8988T (cell line): ENCODE measurements around the gene ST3GAL3.
"Not testable (repeated sequence)": the region's sequence is repeated elsewhere in the genome, so short reads cannot be mapped to it uniquely, and the experiment has no call there.

Source experiments
- DNase-seq: peaks from one replicate; pipeline ENCODE4 v3.0.0; 2011

Gene ST3GAL3

DNA sequence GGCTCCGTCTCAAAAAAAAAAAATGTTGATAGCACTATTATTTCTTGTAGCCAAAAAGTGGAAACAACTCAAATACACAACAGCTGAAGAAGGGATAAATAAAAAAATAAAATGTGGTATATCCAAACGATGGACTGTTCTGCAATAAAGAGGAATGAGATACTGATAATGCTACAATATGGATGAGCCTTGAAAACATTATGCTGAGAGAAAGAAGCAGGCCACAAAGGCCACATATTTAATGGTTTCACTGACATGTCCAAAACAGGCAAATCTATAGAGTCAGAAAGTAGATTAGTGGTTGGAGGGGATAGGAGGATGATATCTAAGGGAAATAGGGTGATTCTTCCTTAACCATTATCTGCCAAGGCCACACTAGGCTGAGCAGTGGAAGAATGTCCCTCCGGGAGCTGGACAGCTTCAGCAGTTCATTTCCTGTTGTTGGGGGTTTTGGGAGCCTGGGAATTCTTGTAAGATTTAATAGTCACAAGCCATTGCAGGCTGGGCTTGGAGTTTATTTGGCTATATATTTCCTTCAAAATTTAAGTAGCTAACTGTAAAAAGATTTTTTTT, 53.5 kb downstream of the ST3GAL3 start:
- no peak for DNase-seq

DNA sequence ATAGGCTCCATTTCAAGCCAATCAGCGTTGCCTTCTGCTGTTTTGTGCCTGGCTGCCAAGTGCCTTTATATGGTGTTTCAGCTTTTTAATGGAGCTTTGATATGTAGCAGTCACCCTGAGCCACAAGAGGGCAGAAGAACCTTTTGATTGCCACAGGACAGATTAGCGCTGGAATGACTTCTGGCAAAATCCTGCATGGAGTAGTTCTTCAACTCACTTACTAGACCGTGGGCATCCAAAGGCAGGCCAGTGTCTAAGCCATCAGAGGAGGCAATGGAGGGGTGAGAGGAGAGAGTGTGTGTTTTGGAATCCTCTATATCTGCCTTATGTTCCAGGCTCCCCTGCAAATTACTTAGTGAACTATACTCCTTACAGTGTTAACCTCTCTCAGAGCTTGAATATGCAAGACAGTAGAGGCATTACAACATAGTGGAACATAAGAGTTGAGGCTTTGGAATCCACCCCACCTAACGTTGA, 56.2 kb downstream of the ST3GAL3 start:
- DNase-seq: peak; percentile 33

DNA sequence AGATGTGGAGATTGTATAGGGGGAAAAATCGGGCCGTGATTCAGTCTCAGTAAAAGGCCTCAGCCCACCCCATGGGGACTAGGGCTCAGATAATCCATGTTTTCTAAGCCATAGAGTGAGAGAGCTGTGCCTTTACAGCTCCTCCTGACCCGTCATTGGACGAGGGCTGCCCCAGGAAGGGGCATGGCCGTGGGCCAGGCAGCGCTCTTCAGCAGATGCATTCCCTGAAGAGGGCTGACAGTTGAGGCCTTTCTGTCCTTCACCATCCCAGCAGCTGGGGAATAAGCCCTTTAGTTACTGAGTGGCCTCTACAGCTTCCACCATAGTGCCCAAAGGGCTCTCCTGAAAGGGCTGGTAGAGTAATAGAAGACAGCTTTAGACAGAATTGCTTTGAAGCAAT, 57.2 kb downstream of the ST3GAL3 start:
- DNase-seq: no peak

DNA sequence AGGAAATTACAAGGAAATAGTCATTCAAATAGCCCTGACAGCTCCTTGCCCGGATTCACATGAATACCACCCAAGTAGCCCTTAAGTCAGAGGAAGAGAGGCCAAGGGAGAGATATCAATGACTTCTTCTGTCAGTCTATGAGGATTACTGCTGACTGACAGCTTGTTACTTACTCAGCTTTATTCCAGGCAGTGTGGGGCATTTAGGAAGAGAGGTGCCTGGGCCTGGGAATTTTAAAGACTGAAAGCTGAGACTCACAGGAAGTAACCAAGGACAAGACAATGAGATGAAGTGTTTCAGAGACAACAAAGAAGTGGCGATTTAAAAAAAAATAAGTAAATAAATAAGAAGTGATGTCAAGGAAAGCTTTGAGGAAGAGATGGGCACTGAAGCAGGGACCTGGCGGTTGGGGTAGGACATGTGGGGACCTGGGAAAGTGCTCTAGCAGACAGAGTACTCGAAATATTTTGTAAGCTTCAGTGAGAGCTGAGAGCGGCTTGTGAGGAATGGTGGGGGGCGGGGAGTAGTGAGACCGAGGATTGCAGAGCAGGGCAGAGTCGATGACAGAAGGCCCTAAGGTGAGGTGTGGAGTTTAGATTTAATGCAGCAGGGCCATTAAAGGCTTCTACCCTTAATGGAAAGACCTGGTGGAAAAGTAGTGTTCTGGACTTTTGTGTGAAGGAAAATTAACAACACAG, 58.9 kb downstream of the ST3GAL3 start:
- DNase-seq: no peak

DNA sequence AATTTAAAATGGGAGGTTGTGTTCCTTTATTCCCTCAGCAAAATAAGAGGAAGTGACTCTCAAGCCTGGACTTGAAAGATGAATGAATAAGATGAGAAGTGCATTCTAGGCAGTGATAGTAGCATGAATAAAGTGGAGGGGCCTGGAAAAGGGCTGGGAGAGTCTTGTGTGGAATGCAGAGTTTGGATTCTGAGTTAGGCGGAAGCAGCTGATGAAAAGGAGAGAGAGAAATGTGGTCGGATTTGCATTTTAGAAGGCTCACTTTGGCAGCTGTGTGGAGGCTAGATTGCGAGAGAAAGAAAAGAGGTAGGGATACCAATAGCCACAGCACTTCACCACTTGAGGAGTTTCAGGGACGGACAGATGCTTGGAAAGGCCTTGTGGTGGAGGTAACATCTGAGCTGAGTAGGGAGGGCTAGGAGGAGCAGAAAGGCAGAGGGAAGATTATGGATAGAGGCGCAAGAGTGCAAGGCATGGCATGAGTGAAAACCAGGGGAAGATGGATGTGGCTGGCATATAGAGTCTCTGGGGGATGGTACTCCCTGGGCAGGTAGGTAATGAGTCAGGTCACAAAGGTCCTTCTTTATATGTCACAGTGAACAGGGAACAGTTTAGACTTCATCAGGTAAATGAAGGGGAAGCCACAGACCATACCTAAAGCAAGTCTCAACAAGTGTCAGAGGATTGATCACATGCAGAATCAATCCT, 59.6 kb downstream of the ST3GAL3 start:
- no peak for DNase-seq

DNA sequence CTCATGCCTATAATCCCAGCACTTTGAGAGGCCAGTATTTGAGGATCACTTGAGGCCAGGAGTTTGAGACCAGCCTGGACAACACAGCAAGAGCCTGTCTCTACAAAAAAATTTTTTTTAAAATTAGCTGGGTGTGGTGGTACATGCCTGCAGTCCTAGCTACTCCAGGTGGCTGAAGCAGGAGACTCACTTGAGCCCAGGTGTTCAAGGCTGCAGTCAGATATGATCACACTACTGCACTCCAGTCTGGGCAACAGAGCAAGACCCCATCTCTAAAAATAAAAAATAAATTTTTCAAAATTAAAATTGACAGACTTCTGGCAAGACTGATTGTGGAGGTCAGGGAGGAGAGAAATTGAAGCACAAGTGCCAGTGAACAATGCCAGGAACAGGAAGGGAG, 60.8 kb downstream of the ST3GAL3 start:
- no peak for DNase-seq

DNA sequence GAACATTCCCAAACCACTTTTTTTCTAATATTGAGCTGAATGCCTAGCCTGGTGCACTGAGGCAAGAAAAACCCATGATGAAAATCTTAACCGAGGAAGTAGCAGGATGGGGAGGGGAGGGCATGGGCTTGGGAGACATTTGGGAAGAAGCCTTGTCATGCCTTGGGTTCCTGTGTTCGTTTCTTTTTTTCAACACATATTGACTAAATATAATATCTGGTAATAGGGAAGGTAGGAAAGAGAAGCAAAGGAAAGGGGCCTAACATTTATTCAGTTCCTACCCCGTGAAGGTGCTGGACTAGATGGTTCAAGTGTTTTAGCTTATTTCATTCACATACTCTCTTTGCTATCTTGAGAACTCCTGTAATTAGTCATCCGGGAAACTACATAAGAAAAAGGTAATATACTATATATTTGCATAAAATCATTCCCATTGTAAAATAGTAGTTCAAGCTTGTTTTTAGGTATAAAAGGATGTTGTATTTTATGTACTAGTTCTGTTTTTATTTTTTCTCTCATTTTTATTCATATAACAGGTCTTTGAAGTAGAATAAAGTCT, 62.1 kb downstream of the ST3GAL3 start:
- no peak for DNase-seq

DNA sequence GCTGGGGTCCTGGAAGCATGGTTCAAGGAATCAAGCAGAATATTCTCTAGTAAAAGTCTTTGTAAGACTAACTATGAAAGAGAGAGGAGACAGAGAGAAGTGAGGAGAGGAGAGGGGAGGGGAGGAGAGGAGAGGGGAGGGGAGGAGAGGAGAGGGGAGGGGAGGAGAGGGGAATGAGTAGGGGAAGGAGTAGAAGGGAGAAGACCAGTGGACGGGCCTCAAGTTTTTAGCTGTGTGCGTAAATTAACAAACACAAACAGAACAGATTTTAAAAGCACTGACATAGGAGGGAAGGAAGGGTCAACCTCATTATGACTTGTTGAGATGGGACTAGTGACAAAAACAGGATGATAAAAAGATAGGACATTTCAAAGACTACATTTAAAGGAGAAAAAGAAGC, 62.8 kb downstream of the ST3GAL3 start:
- no peak for DNase-seq

DNA sequence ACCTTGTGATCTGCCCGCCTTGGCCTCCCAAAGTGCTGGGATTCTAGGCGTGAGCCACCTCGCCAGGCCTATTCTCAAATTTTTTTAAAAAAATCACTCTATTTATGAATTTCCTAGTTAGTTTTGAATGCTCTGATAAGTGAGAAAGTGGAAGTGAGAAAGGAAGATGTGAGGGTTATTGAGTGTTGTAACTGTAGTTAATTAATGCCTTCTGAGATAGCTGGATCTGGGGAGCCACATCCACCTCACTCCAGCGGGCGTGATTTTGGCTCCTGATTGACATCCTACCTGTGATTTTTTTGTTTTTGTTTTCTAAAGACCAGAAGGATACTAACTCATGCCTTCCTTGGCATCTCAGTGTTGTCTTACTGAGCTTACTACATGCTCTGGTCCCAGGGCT, 65.6 kb downstream of the ST3GAL3 start:
- DNase-seq: no peak

DNA sequence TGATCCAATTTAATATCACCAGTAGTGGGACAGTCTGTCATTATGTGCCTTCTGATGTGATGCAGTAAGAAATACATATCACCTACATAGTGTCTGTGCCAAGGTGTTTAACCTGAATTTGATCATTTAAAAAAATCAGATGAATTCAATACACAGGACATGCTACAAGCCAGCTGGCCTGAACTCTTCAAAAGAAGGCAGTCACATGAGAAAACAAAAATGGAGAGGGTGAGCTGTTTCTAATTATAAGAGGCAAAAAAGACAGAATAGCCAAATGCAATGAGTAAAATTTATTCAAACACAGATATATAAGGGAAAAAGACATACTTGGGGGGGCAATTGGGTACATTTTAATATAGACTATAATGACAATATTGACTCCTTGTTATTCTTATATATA, 66.5 kb downstream of the ST3GAL3 start:
- no peak for DNase-seq

DNA sequence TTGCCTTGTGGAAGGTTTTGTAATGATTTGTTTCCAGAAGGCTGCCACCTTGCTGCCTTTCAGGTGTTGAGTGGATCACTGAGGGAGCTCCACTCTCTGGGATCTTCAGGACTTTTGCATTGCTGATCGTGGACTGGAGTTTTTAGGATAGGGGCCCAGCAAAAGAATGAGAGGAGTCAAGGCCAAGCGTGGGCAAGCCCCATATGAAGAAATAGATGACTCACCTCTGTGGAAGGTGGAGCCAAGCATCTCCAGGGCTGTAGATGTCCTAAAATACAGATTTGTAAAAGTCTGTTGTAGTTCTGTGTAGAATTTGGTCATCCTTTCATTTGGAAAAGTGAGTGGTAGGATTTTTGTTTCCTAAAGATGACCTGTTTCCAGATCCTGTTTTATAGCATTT, 67.0 kb downstream of the ST3GAL3 start:
- no peak for DNase-seq

DNA sequence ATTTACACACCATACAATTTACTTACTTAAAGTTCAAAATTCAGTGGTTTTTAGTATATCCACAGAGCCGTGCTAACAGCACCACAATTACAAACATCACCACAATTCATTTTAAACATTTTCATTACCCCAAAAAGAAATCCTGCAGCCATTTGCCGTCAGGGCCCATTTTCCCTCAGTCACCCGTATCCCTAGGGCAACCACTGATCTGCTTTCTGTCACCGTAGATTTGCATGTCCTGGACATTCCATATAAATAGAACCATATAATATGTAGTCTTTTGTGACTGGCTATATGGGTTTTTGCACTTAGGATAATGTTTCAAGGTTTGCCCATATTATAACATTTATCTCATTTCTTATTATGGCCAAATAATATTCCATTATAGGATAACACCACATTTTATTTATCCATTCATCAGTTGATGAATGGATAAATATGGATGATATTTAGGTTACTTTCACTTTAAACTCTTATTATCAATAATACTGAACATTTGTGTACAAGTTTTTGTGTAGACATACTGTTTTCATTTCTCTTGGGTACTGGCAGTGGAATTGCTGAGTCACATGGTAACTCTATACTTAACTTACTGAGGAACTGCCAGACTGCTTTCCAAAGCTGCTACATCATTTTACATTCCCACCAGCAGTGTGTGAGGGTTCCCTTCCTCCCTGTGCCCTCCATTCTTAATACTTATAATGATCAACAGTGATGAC, 68.9 kb downstream of the ST3GAL3 start:
- DNase-seq: no peak

DNA sequence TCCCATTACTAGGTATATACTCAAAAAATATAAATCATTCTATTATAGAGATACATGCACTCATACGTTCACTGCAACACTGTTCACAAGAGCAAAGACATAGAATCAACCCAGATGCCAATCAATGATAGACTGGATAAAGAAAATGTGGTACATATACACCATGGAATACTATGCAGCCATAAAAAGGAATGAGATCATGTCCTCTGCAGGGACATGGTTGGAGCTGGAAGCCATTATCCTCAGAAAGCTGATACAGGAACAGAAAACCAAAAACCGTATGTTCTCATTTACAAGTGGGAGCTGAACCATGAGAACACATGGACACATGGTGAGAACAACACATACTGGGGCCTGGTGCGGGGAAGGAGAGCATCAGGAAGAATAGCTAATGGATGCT, 70.6 kb downstream of the ST3GAL3 start:
- not testable (repeated sequence) for DNase-seq

DNA sequence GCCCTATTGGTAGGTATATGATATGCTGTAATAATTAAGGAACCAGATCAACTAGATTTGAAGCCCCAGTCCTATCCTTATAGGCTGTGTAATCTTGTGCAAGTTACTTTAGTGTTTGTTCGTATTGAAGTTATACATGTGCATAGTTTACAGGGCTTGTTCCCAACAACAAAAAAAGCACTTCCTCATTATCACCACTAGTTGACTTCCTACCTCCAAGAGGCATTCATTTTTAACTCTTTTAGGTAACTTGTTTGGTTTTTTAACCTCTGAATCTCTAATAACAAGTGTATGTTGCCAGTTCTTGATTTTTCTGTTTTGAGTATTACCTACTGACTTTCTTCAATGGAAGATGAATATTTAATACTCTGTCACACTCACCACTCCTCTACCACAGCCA, 71.9 kb downstream of the ST3GAL3 start:
- no peak for DNase-seq

DNA sequence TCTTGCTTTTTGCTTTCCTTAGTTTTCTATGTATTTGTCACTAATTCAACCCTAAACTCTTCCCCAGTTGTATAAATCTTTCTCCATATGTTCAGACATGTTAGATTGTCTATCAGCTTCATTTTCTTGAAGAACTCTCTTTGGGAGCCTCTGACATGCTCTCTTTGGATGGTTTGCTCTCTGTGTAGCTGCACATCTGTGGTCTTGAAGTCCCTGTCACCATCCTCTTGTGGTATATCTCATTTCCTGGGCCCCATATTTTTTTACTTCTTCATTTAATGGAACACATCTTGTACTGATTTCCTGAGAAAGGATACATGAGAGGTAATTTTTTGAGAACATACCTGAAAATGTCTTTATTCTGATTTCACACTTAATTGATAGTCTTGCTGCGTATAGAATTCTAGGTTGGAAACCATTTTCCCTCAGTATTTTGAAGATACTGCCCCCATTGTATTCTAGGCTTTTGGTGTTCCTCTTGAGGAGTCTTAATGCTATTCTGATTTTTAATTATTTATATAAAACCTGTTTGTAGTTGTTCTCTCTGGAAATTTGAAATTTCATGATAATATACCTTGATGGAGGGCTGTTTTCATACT, 72.6 kb downstream of the ST3GAL3 start:
- no peak for DNase-seq

DNA sequence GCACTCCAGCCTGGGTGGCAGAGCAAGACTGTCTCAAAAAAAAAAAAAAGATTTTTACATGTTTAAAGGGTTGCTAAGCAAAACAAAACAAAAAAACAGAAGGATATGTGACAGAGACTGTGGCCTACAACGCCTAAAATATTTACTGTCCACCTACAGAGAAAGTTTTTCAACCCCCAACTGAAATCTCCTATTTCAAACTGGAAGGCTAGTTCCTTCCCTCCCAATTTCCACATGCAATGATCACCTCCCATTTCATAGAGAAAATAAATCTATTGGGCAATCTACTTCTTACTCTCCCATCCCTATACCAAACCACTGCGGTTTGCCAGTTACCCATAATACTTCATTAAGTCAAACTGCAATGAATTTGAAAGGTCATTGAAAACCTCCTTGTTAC, 74.2 kb downstream of the ST3GAL3 start:
- DNase-seq: no peak

DNA sequence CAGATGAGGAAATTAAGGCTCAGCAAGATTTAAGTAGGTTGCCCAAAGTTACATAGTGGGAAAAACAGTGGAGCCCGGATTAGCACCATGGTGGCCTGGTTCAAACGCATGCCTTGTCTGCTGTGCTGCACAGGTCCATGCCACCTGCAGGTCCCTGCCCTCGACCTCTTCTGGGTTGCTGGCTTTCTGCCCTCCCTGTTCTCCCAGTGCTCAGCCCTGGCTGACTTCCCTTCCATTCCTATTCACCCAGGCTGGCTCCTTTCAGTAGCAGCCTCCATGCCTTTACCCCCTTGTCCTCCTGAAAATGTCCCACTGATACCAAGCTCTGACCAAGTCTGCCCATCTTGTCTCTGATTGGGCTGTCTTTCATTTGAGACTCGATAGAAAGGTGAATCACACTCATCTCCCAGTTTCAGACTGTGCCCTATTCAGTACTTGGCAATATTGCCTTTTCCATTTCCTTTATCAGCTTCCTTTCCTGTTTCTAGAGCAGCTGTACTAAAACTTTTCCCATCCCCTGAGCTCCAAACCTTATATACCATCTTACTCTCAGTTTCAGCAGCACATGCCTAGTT, 75.8 kb downstream of the ST3GAL3 start:
- no peak for DNase-seq

DNA sequence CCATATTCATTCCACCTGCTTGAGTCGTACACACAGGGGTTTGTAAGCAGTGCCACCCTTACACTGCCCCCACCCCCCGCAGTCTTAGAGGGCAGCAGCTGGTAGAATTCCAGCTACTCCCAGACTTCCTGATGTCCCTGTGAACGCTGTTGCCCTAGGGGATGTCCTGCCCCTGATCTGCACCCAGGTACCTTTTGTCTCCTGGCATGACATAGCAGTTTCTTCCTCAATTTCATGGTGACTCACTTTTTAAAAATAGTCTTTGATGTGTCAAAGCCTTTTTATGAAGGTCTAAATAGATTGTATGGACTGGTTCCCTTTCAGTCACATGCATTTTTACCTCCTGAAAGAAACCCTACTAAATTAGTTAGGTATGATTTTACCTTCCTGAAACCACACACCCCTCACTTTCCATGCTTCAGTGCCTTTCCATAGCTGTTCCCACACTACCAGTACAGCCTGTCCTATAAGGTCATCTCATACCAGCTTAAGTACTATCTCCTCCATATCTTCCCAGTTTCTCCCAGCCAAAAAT, 76.4 kb downstream of the ST3GAL3 start:
- DNase-seq: no peak

DNA sequence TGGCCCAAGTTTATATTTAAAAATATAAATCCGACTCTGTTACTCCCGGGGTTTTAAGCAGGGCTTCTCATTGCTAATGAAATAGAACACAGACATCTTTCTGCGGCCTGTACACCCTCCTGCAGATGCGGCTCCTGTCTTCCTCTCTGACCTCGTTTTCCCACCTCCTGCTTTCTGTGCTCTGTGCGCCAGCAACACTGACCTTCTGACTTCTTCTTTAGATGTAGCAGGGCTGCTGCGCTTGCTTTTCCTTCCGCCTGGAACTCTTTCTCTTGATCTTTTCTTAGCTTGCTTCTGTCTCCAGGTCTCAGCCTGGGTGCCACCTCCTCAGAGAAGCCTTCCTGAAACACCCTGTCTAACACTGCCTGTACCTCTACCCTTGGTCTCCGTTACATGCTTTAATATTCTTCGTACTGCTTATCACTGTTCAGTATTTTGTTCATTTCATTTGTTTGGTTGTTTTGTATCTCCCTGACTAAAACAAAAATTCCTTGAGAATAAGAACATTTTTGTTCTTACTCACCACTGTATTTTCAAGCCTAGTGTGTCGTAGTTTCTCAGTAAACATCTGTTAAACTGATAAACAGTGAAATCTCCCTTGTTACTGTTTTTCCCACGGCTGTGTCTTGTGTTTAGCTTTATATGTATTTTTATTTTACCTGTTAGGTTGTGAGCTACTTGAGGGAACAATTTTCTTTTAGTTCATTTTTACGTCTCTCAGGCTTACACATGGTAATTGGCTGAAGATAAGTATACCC, 79.0 kb downstream of the ST3GAL3 start:
- DNase-seq: no peak

DNA sequence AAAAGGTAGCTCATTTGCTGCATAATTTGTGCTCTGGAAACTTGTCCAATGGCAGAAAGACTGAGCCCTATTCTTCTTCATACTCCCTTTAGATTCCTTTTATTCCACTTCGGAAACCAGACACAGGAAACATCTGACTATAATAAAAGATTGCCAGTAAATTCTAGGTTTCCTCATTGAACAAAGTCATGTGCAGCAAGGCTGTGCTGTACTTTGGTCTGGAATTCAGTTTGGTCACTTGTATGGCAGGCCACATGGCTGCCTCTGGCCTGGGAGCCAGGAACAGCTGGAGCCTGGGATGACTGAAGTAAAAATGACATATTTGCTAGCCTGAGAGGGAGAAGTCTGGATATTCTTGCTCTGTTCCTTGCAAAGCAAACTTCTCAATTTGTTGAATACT, 79.6 kb downstream of the ST3GAL3 start:
- no peak for DNase-seq
